Loucy (cell line): ENCODE results near the gene RSPH10B2.
"Not testable (repeated sequence)": the region's sequence is repeated elsewhere in the genome, so short reads cannot be mapped to it uniquely, and the experiment has no call there.

Experiments
- CTCF ChIP-seq: fragments of 200-600 bp; sonication (generic); conservative IDR thresholded peaks from 2 replicates; pipeline ENCODE4 v1.5.1; 2014; ENCODE audit warnings: mild to moderate bottlenecking, antibody characterized with exemption, low read length
- EZH2phosphoT487 ChIP-seq: fragments of 200-600 bp; IDR thresholded peaks from 2 replicates; pipeline ENCODE4 v1.6.1; 2018; ENCODE audit warnings: antibody characterized with exemption, mild to moderate bottlenecking, moderate library complexity, borderline replicate concordance

DNA sequence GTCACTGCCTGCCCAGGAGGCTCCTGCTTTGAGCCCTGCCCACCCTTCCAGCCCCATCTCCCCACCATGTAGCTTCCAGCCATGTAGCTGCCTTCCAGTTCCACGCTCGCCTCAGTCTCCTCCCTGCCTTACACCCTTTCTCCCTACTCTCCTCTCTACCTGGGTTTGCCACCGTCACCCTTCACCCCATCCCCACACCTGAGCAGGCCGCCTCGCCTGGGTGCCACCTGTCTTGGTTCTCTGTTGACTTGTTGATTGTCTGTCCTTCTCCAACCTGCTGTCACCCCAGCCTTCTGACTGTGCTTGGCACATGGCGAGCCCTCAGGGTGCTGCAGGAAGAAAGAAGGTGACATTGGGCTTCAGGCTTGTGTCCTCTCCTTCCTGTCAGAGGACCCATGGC, 3.7 kb upstream of the RSPH10B2 start:
- not testable (repeated sequence) for TF ChIP-seq EZH2phosphoT487, CTCF
